ENCODE results near the gene ERFL. TPM values are rescaled to one million over a fixed set of nuclear protein-coding genes. Genes with fewer than 3 reads are reported as not detected.

The ERFL gene
- total RNA-seq, 2 experiments from 2014 or later = 1.3 to 2.0 TPM

DNA sequence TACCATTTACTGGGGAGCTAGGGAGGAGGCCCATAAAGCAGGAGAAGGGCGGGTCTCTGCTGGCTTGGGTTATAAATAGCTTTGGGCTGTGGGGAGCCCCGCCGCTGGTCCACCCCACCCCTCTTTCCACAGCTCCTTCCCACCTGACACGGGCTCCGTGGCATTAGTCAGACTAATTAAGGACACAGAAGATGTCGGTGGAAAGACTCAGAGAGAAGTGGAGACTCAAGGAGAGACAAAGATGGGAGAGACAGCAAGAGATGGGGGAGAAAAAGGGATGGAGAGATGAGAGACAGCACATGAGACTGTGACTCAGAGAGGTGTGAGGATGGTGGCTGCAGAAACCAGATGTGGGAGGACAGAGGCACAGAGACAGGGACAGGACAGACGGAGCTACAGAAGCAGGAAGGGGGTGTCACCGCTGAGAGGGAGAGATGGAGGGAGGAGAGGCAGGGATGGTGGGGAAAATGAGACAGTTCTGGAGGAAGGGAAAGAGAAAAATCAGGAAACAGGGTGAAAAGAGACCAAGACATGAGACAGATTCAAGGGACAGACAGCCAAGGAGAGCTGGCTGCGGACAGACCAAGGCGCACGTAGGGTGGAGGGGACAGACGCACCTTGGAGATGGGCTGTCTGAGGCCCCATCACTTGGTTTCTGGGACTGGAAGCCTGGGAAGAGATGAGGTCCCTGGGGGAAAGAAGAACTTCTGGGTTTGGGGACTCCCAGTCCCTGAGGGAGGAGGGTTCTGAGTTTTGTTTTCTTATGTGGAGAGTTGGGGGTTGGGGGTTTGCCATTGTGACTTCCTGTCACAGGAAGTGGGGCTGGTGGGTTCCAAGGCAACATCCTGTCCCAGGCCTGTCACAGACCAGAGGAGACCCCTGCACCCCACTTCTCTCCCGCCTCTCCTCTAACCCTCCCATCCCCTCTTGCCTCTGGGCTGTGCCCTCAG is 41.2 kb downstream of the ERFL start:
- peak overlapping the region; percentile 93 for H3K27ac Mint-ChIP-seq
- peak overlapping the region; percentile 95 for H3K4me3 Mint-ChIP-seq
- H3K27me3 Mint-ChIP-seq = no peaks in the 10 kb centered on the region
- ChIA-PET POLR2A (interaction anchor here (0.5 to 8.2 kb wide), 9 partner anchors 9 to 58 kb away, joined by 3 to 84 read pairs (median 4); partner anchors contain the start of genes ERFL and RPS19), CTCF (interaction anchor here (0.7 to 7.5 kb wide), 11 partner anchors 9 to 71 kb away, joined by 3 to 119 read pairs (median 5); partner anchors contain the start of genes CD79A, ERFL, RABAC1 and RPS19)
- H3K36me3 Mint-ChIP-seq = peaks cover 48% of the 10 kb centered on the region
- no peaks in the 10 kb centered on the region for H3K9me3 Mint-ChIP-seq
- H3K4me1 Mint-ChIP-seq (ENCODE audit: low read depth) = peaks cover 66% of the 10 kb centered on the region
- peak; percentile 80 for DNase-seq
- intact Hi-C loops (cut with micrococcal nuclease) = loop anchor here (1.0 to 5.0 kb wide), 5 partner anchors 12 to 380 kb away; partner anchors contain the start of gene CIC

DNA sequence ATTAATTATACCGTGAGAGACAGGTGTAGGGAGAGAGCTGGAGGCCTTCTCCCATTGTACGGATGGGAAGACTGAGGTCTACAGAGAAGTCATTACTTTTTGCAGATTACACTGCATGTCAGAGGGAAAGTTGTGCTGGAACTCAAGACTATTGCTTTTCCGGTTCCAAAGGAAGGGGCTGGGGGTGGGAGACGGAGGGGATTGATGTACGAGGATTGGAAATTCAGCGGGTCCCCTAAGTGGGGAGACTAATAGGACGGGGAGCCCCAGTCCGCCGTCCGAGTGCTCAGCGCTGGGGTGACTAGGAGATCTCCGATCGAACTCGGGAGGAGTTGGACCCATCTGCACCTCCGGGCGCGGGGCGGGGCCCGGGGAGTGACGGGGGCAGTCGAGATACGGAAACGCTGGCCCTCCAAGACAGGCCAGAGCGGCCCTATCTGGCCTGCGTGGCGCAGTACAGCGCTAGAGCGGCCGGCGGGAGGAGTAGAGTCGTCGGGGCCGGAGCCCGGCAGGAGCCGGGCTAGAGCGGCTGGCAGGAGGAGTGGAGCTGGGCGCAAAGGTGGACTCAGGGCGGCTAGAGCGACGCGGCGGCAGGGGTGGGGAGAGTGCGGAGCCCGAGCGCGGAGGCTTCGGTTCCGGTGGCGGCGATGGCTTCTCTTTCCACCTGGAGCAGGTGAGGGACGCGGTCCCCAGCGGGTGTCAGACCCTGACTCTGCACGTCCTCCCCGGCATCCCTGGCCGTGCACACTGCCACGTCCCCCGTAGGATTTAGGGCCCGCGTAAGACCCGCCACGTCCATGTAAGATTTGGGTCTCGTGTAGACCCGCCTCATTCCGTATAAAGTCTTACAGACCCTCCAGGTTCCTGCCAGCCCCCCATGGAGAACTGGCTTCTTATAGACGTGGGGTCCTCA is 44.2 kb downstream of the ERFL start:
- Mint-ChIP-seq H3K27me3 (no peaks in the 10 kb centered on the region), H3K9me3 (no peaks in the 10 kb centered on the region), H3K4me1 (ENCODE audit: low read depth) (peaks cover 59% of the 10 kb centered on the region), H3K27ac (peak overlapping the region; percentile 97), H3K4me3 (peak overlapping the region; percentile 95), H3K36me3 (peaks cover 33% of the 10 kb centered on the region)
- intact Hi-C loops (cut with micrococcal nuclease) = loop anchor here (1.0 kb wide), 1 partner anchor 61 kb away; no protein-coding TSS in a partner anchor
- ChIA-PET CTCF (interaction anchor here (1.0 to 7.5 kb wide), 8 partner anchors 10 to 74 kb away, joined by 3 to 119 read pairs (median 3); partner anchors contain the start of gene CD79A), POLR2A (interaction anchor here (1.0 to 8.2 kb wide), 5 partner anchors 9 to 28 kb away, joined by 3 to 84 read pairs (median 10); partner anchors contain the start of gene RPS19)
- peak; percentile 95 for DNase-seq

DNA sequence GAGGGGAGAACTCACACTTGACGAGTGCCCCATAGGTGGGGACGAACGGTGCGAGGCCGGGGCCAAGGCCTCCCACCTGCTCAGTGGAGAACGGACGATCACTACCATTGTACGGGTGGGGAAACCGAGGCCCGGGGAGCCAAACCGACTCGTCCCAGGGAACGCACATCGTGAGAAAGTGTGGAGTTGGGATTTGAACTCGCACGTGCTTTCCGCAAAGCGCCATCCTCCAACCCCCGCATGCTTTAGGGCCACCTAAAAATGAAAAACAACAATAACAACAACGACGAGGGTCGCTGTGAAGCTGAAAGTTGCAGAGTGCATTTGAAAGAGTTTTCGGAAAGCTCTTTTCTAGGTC is 44.8 kb downstream of the ERFL start:
- Mint-ChIP-seq H3K36me3 (peaks cover 28% of the 10 kb centered on the region), H3K9me3 (no peaks in the 10 kb centered on the region), H3K27ac (peak overlapping the region; percentile 97), H3K27me3 (no peaks in the 10 kb centered on the region), H3K4me1 (ENCODE audit: low read depth) (peaks cover 54% of the 10 kb centered on the region), H3K4me3 (peak overlapping the region; percentile 95)
- DNase-seq = peak; percentile 35
- POLR2A ChIA-PET = interaction anchor here (1.1 to 8.2 kb wide), 4 partner anchors 8 to 23 kb away, joined by 3 to 84 read pairs (median 24); partner anchors contain the start of gene RPS19
- intact Hi-C loops (cut with micrococcal nuclease) = no loop called here
- CTCF ChIA-PET = interaction anchor here (1.0 to 7.5 kb wide), 5 partner anchors 9 to 75 kb away, joined by 3 to 119 read pairs (median 3); partner anchors contain the start of gene CD79A

DNA sequence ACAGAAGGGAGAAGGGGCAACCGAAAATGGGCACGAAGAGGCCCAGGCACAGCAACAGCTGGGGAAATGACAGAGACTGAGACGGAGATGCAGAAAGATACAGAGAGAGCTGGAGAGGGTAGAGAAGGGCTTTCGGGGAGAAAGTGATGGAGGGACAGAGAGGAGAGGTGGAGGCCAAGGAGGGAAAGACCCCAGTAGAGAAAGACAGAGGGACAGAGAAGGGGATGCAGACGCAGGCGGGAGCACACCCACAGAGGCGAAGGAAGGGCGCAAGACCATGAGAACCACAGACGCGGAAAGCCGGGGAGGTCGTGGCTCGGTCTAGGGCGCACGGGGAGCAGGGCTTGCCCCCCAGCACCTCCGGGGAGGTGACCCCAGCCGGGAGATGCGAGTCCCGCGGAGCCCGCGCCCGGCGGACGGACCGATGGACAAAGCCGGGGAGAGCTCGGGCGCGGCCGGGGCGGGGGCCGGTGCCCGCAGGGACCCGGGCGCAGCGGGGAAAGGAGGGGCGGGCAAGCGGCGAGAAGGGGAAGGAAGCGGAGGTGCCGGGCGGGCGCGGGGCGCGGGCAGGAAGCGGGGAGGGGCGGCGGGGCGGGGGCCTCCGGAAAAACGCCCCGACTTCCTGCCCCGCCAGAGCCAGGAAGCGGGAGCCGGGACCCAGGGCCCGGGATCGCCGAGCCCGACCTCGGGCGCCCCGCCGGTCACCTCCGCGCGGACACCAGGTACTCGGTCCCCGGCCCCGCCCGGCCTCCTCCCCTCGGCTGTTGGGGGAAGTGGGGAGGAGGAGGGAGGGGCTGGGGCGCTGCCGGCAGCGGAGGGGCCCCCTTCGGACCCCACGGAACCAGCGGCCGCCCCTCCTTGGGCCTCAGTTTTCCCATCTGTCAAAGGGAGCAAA is 45.4 kb downstream of the ERFL start, which contains the start of gene ARHGEF1:
TSS of gene ARHGEF1 (plus strand) at position 617 of the 895 bp plus-strand sequence. CDS start 4,899 bp downstream, outside the sequence.
- intact Hi-C loops (cut with micrococcal nuclease) = no loop called here
- H3K4me3 Mint-ChIP-seq = peak within 1 kb of the TSS; percentile 95
- DNase-seq = peak; percentile 74
- H3K27ac Mint-ChIP-seq = peak within 1 kb of the TSS; percentile 97
- ChIA-PET POLR2A (interaction anchor here (0.7 to 8.2 kb wide), 8 partner anchors 8 to 62 kb away, joined by 3 to 84 read pairs (median 4); partner anchors contain the start of gene RPS19), CTCF (interaction anchor here (1.0 to 7.5 kb wide), 3 partner anchors 9 to 47 kb away, joined by 3 to 119 read pairs (median 3); partner anchors contain the start of gene CD79A)
- H3K4me1 Mint-ChIP-seq (ENCODE audit: low read depth) = peaks cover 54% of the 10 kb centered on the region
- no peaks in the 10 kb centered on the region for H3K27me3 Mint-ChIP-seq
- H3K36me3 Mint-ChIP-seq = peaks cover 21% of the 10 kb centered on the region
- no peaks in the 10 kb centered on the region for H3K9me3 Mint-ChIP-seq

DNA sequence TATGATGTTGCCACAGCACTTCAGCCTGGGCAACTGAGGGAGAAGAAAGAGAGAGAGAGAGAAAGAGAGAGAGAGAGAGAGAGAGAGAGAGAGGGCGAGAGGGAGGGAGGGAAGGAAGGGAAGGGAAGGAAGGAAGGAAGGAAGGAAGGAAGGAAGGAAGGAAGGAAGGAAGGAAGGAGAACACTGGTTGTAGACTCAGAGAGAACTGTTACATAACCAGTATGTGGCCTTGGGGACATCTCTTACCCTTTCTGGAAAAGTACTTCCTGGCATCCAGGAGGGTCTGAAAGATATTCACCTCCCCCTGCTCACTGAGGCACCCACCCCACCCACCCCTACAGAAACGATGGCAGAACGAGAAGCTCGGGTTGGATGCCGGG is 47.9 kb downstream of the ERFL start:
- POLR2A ChIA-PET = interaction anchor here (8.2 kb wide), 1 partner anchor 9 kb away, joined by 84 read pairs; no protein-coding TSS in a partner anchor
- no peak for DNase-seq
- CTCF ChIA-PET = interaction anchor here (1.3 kb wide), 1 partner anchor 71 kb away, joined by 3 read pairs; no protein-coding TSS in a partner anchor
- H3K27me3 Mint-ChIP-seq = no peaks in the 10 kb centered on the region
- intact Hi-C loops (cut with micrococcal nuclease) = no loop called here
- H3K4me3 Mint-ChIP-seq = no peak overlapping the region
- H3K9me3 Mint-ChIP-seq = no peaks in the 10 kb centered on the region
- H3K27ac Mint-ChIP-seq = peak overlapping the region; percentile 6
- peaks cover 17% of the 10 kb centered on the region for H3K36me3 Mint-ChIP-seq
- H3K4me1 Mint-ChIP-seq (ENCODE audit: low read depth) = peaks cover 57% of the 10 kb centered on the region

DNA sequence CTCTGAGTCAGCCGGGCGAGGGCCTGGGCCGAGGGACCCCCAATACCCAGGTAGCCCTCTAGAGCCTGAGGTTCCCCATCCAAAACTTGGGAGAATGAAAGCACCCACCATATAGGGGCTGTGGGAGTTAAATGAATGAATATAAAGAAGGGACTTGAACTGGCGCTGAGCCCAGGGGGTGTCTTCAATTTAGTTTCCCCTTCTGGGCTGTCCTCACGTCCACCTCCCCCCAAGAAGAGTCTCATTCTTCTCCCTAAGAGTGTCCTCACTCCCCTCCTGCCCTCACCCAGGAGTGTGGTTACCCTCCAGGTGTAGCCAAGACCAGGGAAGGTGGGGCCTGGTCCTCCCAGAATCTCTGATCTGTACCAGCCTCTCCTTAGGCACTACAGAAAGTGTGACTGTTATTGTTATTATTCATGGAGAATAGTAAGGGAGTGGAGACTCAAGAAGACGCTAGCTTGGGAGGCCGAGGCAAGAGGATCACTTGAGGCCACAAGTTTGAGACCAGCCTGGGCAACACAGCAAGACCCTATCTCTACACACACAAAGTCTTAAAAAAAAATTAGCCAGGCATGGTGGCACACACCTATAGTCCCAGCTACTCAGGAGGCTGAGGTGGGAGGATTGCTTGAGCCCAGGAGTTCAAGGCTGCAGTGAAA is 48.5 kb downstream of the ERFL start:
- no peaks in the 10 kb centered on the region for H3K9me3 Mint-ChIP-seq
- peaks cover 14% of the 10 kb centered on the region for H3K36me3 Mint-ChIP-seq
- no peak for DNase-seq
- no peaks in the 10 kb centered on the region for H3K27me3 Mint-ChIP-seq
- POLR2A ChIA-PET = no interaction called here
- CTCF ChIA-PET = interaction anchor here (1.3 kb wide), 1 partner anchor 71 kb away, joined by 3 read pairs; no protein-coding TSS in a partner anchor
- no peak overlapping the region for H3K4me3 Mint-ChIP-seq
- peak overlapping the region; percentile 6 for H3K27ac Mint-ChIP-seq
- H3K4me1 Mint-ChIP-seq (ENCODE audit: low read depth) = peaks cover 55% of the 10 kb centered on the region
- intact Hi-C loops (cut with micrococcal nuclease) = loop anchor here (10.0 kb wide), 1 partner anchor 315 kb away; no protein-coding TSS in a partner anchor

DNA sequence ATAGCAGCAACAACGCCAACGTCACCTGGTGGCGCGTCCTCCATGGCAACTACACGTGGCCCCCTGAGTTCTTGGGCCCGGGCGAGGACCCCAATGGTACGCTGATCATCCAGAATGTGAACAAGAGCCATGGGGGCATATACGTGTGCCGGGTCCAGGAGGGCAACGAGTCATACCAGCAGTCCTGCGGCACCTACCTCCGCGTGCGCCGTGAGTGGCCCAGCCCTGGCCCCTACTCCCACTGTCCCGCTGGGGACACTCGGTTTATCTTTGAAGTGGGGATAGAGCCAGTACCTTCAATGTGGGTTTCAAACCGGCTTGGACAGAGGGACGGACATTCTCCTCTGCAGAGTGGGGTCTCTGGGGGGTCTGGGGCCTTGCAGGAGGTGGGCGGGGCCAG is 49.2 kb downstream of the ERFL start:
- Mint-ChIP-seq H3K27me3 (no peaks in the 10 kb centered on the region), H3K27ac (no peak overlapping the region), H3K9me3 (no peaks in the 10 kb centered on the region), H3K4me1 (ENCODE audit: low read depth) (peaks cover 57% of the 10 kb centered on the region), H3K4me3 (no peak overlapping the region), H3K36me3 (peaks cover 9% of the 10 kb centered on the region)
- ChIA-PET POLR2A (no interaction called here), CTCF (no interaction called here)
- no peak for DNase-seq
- intact Hi-C loops (cut with micrococcal nuclease) = loop anchor here (10.0 kb wide), 1 partner anchor 316 kb away; no protein-coding TSS in a partner anchor

DNA sequence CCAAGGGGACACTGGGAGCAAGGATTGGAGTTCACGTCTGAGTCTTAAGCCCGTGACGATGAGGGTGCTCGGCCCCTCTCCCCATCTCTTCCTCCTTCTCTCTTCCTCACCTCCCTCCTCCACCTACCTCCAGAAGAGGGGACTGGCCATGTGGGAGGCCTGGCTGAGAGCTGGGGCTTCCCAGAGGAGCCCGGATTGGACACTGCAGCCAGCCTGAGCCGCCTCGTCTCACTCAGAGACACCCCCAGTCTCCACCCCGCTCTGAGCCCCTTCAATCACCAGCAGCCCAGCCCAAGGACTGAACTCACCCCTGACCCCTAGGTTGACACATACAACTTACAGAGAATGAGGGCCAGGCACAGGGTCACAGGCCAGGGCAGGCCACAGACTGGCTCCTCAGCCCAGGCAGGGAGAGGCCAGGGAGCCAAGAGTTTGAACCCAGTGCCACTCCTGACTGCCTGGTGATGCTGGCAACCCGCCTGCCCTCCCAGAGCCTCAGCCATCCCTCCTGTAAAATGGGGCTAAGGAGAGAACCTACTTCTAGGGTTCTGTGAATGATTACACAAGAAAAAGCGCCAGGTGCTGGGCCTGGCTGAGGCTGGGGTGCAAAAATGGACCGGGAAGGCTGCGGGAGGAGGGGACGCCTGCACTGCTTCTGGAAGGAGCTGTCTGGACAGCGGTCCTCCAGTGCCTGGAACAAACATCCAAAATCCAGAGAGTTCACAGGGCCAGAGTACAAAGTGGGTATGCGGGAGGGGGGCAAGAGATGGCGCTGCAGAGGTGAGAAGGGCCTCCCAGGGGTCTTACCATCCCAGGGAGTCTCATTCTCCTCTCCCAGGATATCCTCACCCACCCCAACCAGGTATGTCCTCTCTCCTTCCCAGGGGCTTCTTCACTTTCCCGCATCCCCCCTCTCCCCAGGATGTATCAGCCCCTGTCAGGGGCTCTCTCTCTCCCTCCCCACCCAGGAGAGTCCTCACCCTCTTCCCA is 50.0 kb downstream of the ERFL start:
- Mint-ChIP-seq H3K4me1 (ENCODE audit: low read depth) (peaks cover 60% of the 10 kb centered on the region), H3K27me3 (no peaks in the 10 kb centered on the region), H3K4me3 (no peak overlapping the region), H3K9me3 (no peaks in the 10 kb centered on the region), H3K27ac (peak overlapping the region; percentile 81), H3K36me3 (peaks cover 5% of the 10 kb centered on the region)
- DNase-seq = no peak
- CTCF ChIA-PET = interaction anchor here (1.0 to 8.3 kb wide), 2 partner anchors 7 to 73 kb away, joined by 3 to 119 read pairs; partner anchors contain the start of gene ARHGEF1
- POLR2A ChIA-PET = interaction anchor here (1.0 kb wide), 1 partner anchor 18 kb away, joined by 3 read pairs; the partner anchor contains the start of gene RPS19
- intact Hi-C loops (cut with micrococcal nuclease) = loop anchor here (10.0 kb wide), 1 partner anchor 317 kb away; no protein-coding TSS in a partner anchor

Measured in activated CD4-positive, alpha-beta memory T cell treated with anti-CD3 and anti-CD28 coated beads for 36 hours (primary cell).